Measurements from ENCODE around the gene SV2B.
"Not testable (repeated sequence)": the region's sequence is repeated elsewhere in the genome, so short reads cannot be mapped to it uniquely, and the experiment has no call there.

SV2B gene

DNA sequence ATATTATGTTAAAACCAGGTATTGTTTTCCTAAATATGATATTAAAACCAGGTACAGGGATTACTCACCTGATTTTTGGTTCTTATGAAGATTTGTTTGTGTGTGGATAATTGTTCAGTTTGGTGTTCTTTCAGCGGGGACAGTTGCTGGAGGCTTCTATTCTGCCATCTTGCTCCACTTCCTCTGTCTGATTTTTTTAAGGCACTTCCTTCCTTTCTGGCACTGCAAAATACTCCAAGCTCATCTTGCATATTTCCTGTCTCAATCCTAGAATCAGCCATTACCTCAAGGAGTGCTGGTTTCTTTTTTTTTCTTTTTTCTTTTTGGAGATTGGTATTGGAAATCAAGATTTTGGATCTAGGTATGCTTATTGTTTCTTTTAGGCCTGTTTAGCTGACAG, 229.9 kb downstream of the SV2B start:
- DNase-seq = no peak

- no peak for DNase-seq
These were observed 231.5 kb downstream of the SV2B start for GRCh38 chr15:91331581-91331980.

GRCh38 chr15:91335702-91336101, 235.6 kb downstream of the SV2B start:
- DNase-seq = no peak

GRCh38 chr15:91336687-91337086, 236.6 kb downstream of the SV2B start:
- no peak for DNase-seq

DNA sequence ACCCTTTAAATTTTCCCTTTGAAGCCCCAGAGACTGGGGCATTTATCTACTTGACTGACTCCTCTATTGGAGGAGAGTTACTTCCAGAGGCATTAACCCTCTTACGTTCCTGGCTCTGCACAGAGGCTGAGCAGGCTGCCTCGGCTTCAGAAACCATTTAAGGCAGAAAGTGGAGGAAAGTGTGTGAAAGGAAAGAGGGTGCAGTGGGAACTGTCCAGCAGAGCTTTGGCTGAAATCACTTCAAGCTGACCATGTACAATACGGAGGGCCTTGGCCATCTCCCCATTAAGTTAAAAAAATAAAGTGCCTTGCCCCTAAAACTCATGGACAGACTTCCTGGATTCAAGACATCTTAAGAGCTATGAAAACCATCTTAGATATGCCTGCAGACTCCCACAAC, 238.7 kb downstream of the SV2B start:
- DNase-seq = no peak

- DNase-seq = no peak
These were observed 242.0 kb downstream of the SV2B start for GRCh38 chr15:91342097-91342496.

GRCh38 chr15:91344912-91345311, 244.9 kb downstream of the SV2B start:
- DNase-seq = not testable (repeated sequence)

- DNase-seq = no peak
These were observed 245.7 kb downstream of the SV2B start for GRCh38 chr15:91345736-91346135.

DNA sequence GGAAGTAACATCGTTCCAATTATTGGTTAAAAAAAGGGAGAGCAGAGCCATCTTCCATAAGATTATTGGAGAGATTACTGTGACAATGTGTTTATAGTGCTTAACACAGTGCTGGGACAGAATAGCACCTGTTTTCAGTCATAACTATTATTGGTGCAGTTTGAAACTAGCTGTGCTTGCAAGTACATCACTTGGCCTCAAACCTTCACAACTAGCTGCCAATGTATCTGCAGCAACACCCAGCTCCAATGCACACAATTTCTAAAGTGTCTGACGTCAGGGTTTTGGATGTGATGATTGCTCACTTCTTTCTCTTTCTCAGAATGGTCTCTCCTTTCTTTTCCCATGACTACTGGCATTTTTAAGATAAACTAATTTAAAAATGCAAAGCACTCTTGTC, 246.2 kb downstream of the SV2B start:
- DNase-seq = no peak

- DNase-seq = no peak
These were observed 248.9 kb downstream of the SV2B start for GRCh38 chr15:91348752-91349500.

Data from CD4-positive, alpha-beta T cell treated with Interleukin-15 for 1 hour (primary cell).